ENCODE results near the gene UGT1A1. TPM values are rescaled to one million over a fixed set of nuclear protein-coding genes. Genes with fewer than 3 reads are reported as not detected.
A peak's percentile ranks its signal among the peaks of the same experiment; 100 is the strongest.

UGT1A1 gene
- polyA plus RNA-seq, 2 of the 4 experiments (the other 2 are of a cell fraction) = 1.9 TPM

DNA sequence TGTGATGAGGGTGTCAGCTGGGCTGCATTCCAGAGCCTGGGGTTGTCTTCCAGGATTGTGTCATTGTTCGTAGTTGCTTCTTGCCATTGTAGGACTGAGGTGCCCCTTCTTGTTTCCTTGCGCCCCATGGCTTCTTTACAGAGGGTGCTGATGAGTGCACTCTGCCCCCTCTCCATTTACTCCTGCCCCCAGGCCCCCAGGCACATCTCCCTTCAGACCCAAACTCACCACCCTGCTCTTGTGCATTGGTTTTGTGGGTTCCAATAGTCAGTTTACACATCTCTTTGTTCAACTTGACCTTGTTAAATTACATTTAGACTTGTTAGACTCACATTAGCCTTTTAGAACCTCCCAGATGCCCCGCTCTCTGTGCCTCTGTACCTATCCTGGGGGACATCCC, 61.1 kb downstream of the UGT1A1 start:
- CTCF ChIA-PET = interaction anchor here (0.6 to 1.9 kb wide), 5 partner anchors 12 to 110 kb away, joined by 3 to 12 read pairs (median 3); no protein-coding TSS in a partner anchor
- FAIRE-seq (no peak), DNase-seq (ENCODE audit: low read depth in 1 of 2, low spot score in 1 of 2) (no peak), ATAC-seq (no peak)
- no peak for TF ChIP-seq GATA3 (IDR thresholded peaks at IDR 0.05; ENCODE audit: borderline replicate concordance)
- no peak overlapping the region for H3K4me3 ChIP-seq
- peak overlapping the region in 1 of 2 experiments; percentile 81; a peak in 3 of 6 replicates for H3K27ac ChIP-seq
- H3K4me1 ChIP-seq = peaks cover 33% of the 10 kb centered on the region
- 0 out of 3 replicates have a peak, but pooled peaks cover 1% of the 10 kb centered on the region for H3K9me3 ChIP-seq
- POLR2A ChIA-PET = interaction anchor here (1.2 kb wide), 1 partner anchor 248 kb away, joined by 11 read pairs; no protein-coding TSS in a partner anchor
- H3K4me2 ChIP-seq = no peak overlapping the region
- WGBS (ENCODE audit: missing lambda C conversion rate) = 94% methylated on average over 3 of the region's 3 CpGs

DNA sequence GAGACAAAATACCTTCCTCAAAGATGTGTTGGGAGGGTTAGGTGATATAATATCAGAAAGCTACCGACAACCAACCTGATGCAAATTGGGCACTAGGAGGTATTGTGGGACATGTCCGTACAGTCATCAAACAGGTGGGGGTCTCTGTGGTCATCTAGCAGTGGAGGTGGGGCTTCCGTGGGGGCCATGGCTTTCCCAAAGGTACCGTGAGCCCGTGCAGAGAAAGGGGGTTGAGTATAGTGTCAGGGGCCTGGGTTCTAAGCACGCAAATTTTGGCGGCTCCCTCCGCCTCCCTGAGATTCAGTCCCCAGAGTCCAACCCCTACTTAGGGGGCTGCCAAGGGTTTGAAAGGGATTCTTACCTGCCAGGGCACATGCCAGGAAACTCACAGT, 61.6 kb downstream of the UGT1A1 start:
- H3K4me2 ChIP-seq = no peak overlapping the region
- H3K4me3 ChIP-seq = no peak overlapping the region
- ChIA-PET POLR2A (no interaction called here), CTCF (interaction anchor here (1.9 kb wide), 1 partner anchor 31 kb away, joined by 3 read pairs; no protein-coding TSS in a partner anchor)
- ATAC-seq (no peak), DNase-seq (ENCODE audit: low read depth in 1 of 2, low spot score in 1 of 2) (no peak), FAIRE-seq (no peak)
- TF ChIP-seq CBX8 (IDR thresholded peaks at IDR 0.05) (no peak), TP53 (CRISPR knock-in tag; IDR thresholded peaks at IDR 0.05) (no peak), POLR2A (IDR thresholded peaks at IDR 0.05; ENCODE audit: low read length) (no peak), MYC (IDR thresholded peaks at IDR 0.05; ENCODE audit: borderline replicate concordance, low read length) (no peak), CEBPB (IDR thresholded peaks at IDR 0.05) (no peak), FOSL2 (IDR thresholded peaks at IDR 0.05) (no peak), FOSL2 (CRISPR knock-in tag; IDR thresholded peaks at IDR 0.05) (no peak), NPAS2 (CRISPR knock-in tag; IDR thresholded peaks at IDR 0.05; ENCODE audit: borderline replicate concordance) (no peak), PHF8 (IDR thresholded peaks at IDR 0.05; ENCODE audit: borderline replicate concordance, low read depth) (no peak), EHF (CRISPR knock-in tag; IDR thresholded peaks at IDR 0.05) (no peak), MAZ (IDR thresholded peaks at IDR 0.05; ENCODE audit: borderline replicate concordance, low read depth, low read length) (no peak), ZC3H11A (IDR thresholded peaks at IDR 0.05) (no peak), KDM5A (IDR thresholded peaks at IDR 0.05) (no peak), HOXB5 (CRISPR knock-in tag; IDR thresholded peaks at IDR 0.05) (no peak), RCOR1 (IDR thresholded peaks at IDR 0.05; ENCODE audit: low read depth, low read length) (no peak), RARB (CRISPR knock-in tag; IDR thresholded peaks at IDR 0.05) (no peak), ESRRA (IDR thresholded peaks at IDR 0.05; ENCODE audit: borderline replicate concordance, low read length) (no peak)
- TF ChIP-seq, protein P1, sequence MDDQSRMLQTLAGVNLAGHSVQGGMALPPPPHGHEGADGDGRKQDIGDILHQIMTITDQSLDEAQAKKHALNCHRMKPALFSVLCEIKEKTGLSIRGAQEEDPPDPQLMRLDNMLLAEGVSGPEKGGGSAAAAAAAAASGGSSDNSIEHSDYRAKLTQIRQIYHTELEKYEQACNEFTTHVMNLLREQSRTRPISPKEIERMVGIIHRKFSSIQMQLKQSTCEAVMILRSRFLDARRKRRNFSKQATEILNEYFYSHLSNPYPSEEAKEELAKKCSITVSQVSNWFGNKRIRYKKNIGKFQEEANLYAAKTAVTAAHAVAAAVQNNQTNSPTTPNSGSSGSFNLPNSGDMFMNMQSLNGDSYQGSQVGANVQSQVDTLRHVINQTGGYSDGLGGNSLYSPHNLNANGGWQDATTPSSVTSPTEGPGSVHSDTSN (IDR thresholded peaks at IDR 0.05) = no peak
- TF ChIP-seq, protein P2, sequence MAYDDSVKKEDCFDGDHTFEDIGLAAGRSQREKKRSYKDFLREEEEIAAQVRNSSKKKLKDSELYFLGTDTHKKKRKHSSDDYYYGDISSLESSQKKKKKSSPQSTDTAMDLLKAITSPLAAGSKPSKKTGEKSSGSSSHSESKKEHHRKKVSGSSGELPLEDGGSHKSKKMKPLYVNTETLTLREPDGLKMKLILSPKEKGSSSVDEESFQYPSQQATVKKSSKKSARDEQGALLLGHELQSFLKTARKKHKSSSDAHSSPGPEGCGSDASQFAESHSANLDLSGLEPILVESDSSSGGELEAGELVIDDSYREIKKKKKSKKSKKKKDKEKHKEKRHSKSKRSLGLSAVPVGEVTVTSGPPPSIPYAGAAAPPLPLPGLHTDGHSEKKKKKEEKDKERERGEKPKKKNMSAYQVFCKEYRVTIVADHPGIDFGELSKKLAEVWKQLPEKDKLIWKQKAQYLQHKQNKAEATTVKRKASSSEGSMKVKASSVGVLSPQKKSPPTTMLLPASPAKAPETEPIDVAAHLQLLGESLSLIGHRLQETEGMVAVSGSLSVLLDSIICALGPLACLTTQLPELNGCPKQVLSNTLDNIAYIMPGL (CRISPR knock-in tag; IDR thresholded peaks at IDR 0.05; ENCODE audit: borderline replicate concordance) = no peak
- peak overlapping the region in 1 of 2 experiments; percentile 81; a peak in 3 of 6 replicates for H3K27ac ChIP-seq
- H3K9me3 ChIP-seq = 0 out of 3 replicates have a peak, but pooled peaks cover 6% of the 10 kb centered on the region
- H3K4me1 ChIP-seq = peaks cover 28% of the 10 kb centered on the region
- 94% methylated on average over 8 of the region's 8 CpGs for WGBS (ENCODE audit: missing lambda C conversion rate)

DNA sequence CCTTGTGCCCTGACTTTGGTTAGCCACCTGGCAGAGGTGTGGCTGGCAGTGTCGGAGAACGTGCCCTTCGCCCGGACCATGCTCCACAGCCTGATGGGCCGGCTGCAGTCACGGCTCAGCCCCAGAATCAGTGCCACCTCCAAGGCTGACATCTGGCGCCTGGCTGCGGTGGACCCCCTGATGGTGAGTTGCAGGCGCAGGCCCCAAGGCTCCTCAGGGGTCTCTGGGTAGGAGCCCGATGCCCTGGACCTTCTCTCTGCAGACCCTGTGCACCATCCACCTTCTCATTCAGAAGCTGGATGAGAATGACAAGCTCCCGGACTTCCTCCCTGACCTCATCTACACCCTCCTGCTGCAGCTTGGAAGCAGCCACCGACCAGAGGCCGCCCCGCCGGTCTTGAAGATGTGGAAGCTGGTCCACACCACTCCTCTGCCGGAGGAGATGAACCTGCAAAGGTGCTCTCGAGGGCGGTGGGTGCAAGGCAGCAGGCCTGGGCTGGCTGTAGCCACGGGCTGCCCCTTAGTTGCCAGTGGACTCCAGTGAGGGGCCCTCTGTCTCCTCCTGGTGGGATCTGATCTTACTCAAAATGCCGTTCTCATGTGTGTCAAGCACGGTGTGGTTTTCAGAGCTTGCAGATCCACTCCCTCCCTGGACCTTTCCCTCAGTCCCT, 62.2 kb downstream of the UGT1A1 start:
- H3K4me2 ChIP-seq = no peak overlapping the region
- POLR2A ChIA-PET = no interaction called here
- H3K4me1 ChIP-seq = peaks cover 23% of the 10 kb centered on the region
- peak in 1 of 2 experiments; percentile 10; a peak in 2 of 6 replicates for ATAC-seq
- H3K4me3 ChIP-seq = no peak overlapping the region
- WGBS (ENCODE audit: missing lambda C conversion rate) = 96% methylated on average over 16 of the region's 21 CpGs
- 0 out of 3 replicates have a peak, but pooled peaks cover 7% of the 10 kb centered on the region for H3K9me3 ChIP-seq
- TF ChIP-seq, protein P2 (CRISPR knock-in tag; IDR thresholded peaks at IDR 0.05; ENCODE audit: borderline replicate concordance) = no peak
- FAIRE-seq = no peak
- CTCF ChIA-PET = interaction anchor here (1.3 to 1.9 kb wide), 2 partner anchors 31 to 111 kb away, joined by 3 read pairs; no protein-coding TSS in a partner anchor
- no peak for DNase-seq (ENCODE audit: low read depth in 1 of 2, low spot score in 1 of 2)
- H3K27ac ChIP-seq = peak overlapping the region; percentile 65 to 81; a peak in 5 of 6 replicates

All from A549 (cell line).